Epithelial cell of esophagus (primary cell): Measurements from ENCODE around the gene ABR.
"Not testable (repeated sequence)": the region's sequence is repeated elsewhere in the genome, so short reads cannot be mapped to it uniquely, and the experiment has no call there.

Experiments
- DNase-seq: peaks from one replicate; pipeline ENCODE4 v3.0.0; 2010; ENCODE audit warnings: low read depth
- H3K4me3 ChIP-seq: 2 replicates; pipeline ENCODE4 v1.5.1; 2011; ENCODE audit warnings: mild to moderate bottlenecking, low read length, control low read depth
- TF ChIP-seq, protein P1 (sequence below): IDR thresholded peaks from 2 replicates; pipeline ENCODE4 v1.5.1; 2011; ENCODE audit warnings: low read depth, mild to moderate bottlenecking, low read length, control low read depth, inconsistent platforms; ENCODE audit not compliant: insufficient read depth; ENCODE audit errors: missing control alignments

The ABR gene

DNA sequence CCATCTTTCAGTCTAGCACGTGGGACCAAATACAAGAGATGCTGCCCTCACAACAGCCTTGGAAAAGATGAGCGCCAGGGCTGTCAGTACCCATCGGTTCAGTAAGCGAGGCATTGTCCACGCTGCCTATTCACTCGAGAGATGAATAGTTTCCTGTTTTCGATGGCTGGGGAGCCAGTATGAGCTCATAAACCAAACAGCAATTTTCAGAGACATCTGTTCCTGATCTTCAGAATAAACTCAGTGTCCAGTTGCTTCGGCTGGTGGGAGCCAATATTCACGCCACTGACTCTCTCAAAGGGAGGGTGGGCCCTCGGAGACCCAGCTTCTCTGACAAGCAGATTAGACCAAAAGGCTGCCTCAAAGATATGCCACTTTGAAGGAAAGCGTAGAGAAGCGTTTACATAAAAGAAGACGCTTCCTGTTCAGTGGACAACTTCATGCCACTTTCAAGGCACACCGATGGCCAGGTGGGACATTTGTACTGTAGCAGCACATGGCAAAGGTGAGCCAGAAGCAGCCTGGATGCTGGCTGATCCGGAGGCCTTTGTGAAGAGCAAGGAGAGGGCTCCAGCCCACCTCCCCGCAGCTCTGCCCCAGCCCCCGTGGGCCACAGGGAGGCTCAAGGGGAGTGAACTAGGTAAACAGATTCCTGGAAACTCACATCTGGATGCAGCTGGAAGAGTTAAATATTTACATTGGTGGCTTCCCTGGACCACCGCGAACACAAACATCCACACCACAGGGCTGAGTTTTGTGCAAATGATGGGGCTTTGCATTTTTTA, 176.8 kb downstream of the ABR start:
- DNase-seq: no peak
- TF ChIP-seq, protein P1, sequence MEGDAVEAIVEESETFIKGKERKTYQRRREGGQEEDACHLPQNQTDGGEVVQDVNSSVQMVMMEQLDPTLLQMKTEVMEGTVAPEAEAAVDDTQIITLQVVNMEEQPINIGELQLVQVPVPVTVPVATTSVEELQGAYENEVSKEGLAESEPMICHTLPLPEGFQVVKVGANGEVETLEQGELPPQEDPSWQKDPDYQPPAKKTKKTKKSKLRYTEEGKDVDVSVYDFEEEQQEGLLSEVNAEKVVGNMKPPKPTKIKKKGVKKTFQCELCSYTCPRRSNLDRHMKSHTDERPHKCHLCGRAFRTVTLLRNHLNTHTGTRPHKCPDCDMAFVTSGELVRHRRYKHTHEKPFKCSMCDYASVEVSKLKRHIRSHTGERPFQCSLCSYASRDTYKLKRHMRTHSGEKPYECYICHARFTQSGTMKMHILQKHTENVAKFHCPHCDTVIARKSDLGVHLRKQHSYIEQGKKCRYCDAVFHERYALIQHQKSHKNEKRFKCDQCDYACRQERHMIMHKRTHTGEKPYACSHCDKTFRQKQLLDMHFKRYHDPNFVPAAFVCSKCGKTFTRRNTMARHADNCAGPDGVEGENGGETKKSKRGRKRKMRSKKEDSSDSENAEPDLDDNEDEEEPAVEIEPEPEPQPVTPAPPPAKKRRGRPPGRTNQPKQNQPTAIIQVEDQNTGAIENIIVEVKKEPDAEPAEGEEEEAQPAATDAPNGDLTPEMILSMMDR: no peak
- H3K4me3 ChIP-seq: no peak overlapping the region

DNA sequence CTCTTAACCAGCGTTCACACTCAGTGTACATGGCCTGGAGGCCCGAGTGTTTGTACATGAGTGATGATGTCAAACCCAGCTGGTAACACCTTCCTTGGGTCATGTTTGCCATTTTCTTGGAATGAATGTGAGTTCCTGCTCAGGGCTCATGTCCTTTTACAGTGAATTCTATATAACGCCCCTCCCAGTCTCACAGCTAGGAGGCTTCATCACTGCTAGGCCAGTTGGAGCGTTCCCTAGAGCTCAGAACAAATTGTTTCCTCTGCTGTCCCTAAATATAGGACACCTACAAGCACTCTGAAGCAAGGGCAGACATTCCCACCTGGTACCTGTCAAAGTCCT, 177.4 kb downstream of the ABR start:
- peak; percentile 22 for DNase-seq
- TF ChIP-seq, protein P1: no peak
- H3K4me3 ChIP-seq: no peak overlapping the region

DNA sequence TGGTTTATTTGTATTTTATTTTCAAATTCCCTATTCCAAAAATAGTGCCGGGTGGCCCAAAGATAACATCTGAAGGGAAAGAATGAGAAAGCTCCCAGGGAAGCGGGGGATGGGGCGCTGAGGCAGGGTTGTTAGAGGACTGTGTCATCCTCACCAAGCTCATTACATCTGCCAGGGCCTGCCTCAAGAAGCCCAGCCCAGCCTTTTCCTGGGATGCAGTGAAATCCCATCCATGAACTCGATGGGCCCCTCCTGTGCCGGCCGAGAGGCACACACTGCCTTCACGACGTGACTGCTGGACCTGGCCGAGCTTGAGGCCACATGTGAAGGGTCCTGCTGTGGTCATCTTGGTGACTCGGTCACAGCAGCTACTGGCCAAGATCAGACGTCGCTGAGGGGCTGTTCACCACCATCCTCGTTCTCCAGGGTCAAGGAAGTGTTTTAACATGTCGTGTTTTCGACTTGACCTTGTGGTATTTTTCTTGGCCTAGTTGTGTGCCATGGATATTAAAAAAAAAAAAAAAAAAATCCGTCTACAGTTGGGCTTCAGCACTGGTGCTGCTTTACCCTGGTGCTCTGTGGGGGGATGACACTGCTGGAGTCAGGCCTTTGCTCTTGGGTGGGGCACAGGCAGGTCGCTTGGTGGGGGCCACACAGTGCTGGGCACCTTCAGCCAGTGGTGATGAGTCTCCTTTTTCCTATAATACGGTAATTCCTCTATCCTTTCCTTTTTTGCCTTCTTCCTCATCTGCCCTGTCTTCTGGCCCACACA, 178.0 kb downstream of the ABR start:
- peak; percentile 65 for DNase-seq
- TF ChIP-seq, protein P1: no peak

DNA sequence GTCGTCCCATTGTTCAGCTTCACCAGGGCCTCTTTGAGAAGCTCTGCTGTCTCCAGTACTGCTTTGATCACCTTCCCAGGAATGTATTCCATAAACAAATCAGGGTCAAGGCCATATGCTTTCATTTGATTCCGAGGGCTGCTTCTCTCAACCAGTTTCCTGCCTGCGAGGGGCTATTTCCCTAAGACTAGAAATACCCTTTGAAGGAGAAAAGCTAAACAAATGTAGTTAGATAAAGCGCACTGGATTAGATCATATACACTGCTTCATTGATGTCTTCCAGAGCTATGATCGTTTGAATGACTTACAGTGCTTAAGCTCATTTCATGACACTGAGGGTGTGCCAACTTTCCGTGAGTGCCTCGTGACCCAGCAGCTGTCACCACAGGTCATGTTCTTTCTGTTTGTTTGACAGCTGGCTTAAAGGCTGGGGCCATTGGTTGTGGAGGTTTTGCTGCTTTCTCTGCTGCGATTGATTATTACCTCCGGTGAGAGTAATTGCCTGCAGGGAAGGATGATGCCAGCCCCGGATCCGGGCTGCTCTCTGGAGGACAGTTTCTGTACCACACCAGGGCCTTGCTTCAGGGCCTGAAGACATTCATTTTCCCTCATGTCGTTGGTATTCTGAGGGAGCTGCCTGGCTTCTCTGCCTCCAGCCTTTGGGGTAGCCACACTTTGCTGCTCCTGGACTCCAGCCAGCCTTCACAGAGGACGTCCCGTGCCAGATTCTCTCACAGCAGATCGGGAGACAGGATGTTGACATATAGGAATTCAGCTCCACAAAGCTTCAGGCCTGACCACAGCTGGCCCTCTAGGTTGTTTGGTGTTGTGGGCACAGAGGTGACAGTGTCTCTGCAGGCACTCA, 179.0 kb downstream of the ABR start:
- peak; percentile 26 for DNase-seq
- H3K4me3 ChIP-seq: no peak overlapping the region
- TF ChIP-seq, protein P1: no peak

More for the DNA sequence above, 178.0 kb downstream of the ABR start:
- no peak overlapping the region for H3K4me3 ChIP-seq

DNA sequence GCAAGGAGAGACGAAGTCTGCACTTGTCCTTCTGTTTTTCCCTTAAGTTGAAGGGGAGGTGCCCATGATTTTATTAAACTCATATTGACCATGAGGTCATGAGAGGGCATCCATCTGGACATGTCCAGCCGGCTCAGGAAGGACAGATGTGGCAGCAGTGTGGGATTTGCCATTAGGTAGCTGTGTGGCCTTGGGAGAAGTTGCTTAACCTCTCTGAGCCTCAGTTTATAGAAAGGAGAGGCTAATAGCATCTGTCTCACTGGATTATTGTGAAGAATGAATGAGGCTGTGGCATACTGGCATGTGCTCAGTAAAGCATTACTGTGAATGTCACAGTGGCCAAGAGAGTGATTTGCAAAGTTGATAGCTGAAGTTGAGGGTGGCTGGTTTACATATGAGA, 181.7 kb downstream of the ABR start:
- peak overlapping the region; percentile 100 for H3K4me3 ChIP-seq
- no peak for DNase-seq
- TF ChIP-seq, protein P1: no peak

DNA sequence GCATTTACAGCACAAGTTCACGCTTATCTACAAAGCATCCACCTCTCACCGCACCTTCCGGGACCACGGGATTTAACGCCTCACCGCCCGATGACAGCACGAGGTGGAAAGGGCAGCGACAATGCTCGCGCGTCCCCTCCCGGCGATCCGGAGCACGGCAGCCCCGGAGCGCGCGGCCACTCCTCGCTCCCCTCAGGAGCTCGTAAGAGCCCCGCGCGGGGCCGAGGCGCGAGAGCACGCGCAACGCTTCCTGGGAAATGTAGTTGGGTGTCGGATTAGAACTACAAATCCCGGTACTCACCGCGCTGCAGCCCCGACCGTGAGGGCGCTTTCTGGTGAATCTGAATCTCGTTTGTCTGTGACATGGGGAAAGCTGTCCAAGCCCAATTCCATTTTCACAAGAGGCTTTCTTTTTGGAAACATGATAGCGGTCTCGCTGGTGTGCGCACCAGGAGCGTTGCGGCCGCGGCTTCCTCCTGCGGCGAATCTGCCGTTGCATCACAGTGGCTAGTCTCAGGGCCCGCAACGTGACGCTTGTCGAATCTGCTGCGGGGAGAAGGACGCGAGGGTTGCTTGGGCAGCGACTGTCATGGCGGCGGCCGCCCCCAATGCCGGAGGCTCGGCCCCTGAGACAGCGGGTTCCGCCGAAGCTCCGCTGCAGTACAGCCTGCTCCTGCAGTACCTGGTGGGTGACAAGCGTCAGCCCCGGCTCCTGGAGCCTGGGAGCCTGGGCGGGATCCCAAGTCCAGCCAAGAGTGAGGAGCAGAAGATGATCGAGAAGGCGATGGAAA, 183.0 kb downstream of the ABR start, which contains the start of gene TIMM22:
TSS of gene TIMM22 (plus strand) at position 576 of the 791 bp plus-strand sequence. CDS start at position 590, 14 bp downstream.
- TF ChIP-seq, protein P1: peak; percentile 70

DNA sequence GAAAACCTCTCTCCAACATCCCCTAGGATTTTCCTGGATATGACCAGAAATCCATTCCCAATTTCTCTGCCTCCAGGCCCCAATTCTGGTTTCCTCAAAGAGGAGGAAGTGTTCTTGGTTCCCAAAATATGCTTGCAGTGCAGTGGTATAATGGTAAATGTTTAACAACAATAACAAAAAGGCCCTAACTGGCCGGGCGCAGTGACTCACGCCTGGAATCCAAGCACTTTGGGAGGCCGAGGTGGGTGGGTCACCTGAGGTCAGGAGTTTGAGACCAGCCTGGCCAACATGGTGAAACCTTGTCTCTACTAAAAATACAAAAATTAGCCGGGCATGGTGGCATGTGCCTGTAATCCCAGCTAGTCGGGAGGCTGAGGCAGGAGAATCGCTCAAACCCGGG, 184.5 kb downstream of the ABR start:
- DNase-seq, H3K4me3 ChIP-seq: not testable (repeated sequence)

More for the DNA sequence above, 183.0 kb downstream of the ABR start, which contains the start of gene TIMM22:
- H3K4me3 ChIP-seq: peak within 1 kb of the TSS; percentile 100
- peak; percentile 98 for DNase-seq
